ENCODE measurements around the gene PARVA. TPM values are rescaled to one million over a fixed set of nuclear protein-coding genes. Genes with fewer than 3 reads are reported as not detected.

Gene PARVA
- total and polyA plus RNA-seq, 4 donors: 3.1 to 11.7 (median 11.2) TPM

GRCh38 chr11:12536566-12536965, 159.2 kb downstream of the PARVA start:
- no peak for DNase-seq (ENCODE audit: low spot score)
- no peaks in the 10 kb centered on the region for H3K27me3 ChIP-seq (ENCODE audit: control insufficient read depth in 4 of 4, insufficient read depth in 4 of 4, low read length in 3 of 4)
- TF ChIP-seq MAX (IDR thresholded peaks at IDR 0.05) (no peak), JUND (IDR thresholded peaks at IDR 0.05) (no peak), FOXA1 (IDR thresholded peaks at IDR 0.05) (no peak), YY1 (IDR thresholded peaks at IDR 0.05) (no peak), HNF4G (IDR thresholded peaks at IDR 0.05) (no peak), GABPA (IDR thresholded peaks at IDR 0.05 in 1 of 2, conservative IDR thresholded peaks at IDR 0.05 in 1 of 2) (no peak), EGR1 (IDR thresholded peaks at IDR 0.05; ENCODE audit: low read depth in 2 of 2) (no peak), ZBTB33 (IDR thresholded peaks at IDR 0.05) (no peak), REST (IDR thresholded peaks at IDR 0.05) (no peak), CTCF (IDR thresholded peaks at IDR 0.05; ENCODE audit: low read depth, low read length, missing input control) (no peak), NR2F2 (IDR thresholded peaks at IDR 0.05) (no peak), TAF1 (conservative IDR thresholded peaks at IDR 0.05) (no peak), RAD21 (IDR thresholded peaks at IDR 0.05) (no peak), ATF3 (IDR thresholded peaks at IDR 0.05) (no peak), HNF4A (conservative IDR thresholded peaks at IDR 0.05) (no peak), RXRA (IDR thresholded peaks at IDR 0.05) (no peak), SP1 (IDR thresholded peaks at IDR 0.05) (no peak), FOXA2 (IDR thresholded peaks at IDR 0.05) (no peak)
- H3K9me3 ChIP-seq (ENCODE audit: control insufficient read depth in 4 of 4, low read length in 3 of 4): no peaks in the 10 kb centered on the region
- peaks cover 1 to 14% (median 6%) of the 10 kb centered on the region in 4 donors for H3K4me1 ChIP-seq (ENCODE audit: control insufficient read depth in 4 of 4, insufficient read depth in 4 of 4, low read length in 3 of 4)
- H3K4me3 ChIP-seq (ENCODE audit: low read depth in 1 of 3, low read length in 3 of 3): no peak overlapping the region
- no peaks in the 10 kb centered on the region for H3K36me3 ChIP-seq (ENCODE audit: control insufficient read depth in 4 of 4, insufficient read depth in 3 of 4, low read depth in 1 of 4, low read length in 3 of 4)
- 90% methylated on average over 6 of the region's 6 CpGs for WGBS
- H3K9ac ChIP-seq (ENCODE audit: low read depth in 1 of 2, low read length in 2 of 2): no peak overlapping the region
- H3K27ac ChIP-seq (ENCODE audit: low read depth in 1 of 2, low read length in 2 of 2): no peak overlapping the region

Measured in liver (tissue), 9 donors.